ENCODE measurements around the gene KDM4C.
"Not testable (repeated sequence)": the region's sequence is repeated elsewhere in the genome, so short reads cannot be mapped to it uniquely, and the experiment has no call there.

Gene KDM4C

DNA sequence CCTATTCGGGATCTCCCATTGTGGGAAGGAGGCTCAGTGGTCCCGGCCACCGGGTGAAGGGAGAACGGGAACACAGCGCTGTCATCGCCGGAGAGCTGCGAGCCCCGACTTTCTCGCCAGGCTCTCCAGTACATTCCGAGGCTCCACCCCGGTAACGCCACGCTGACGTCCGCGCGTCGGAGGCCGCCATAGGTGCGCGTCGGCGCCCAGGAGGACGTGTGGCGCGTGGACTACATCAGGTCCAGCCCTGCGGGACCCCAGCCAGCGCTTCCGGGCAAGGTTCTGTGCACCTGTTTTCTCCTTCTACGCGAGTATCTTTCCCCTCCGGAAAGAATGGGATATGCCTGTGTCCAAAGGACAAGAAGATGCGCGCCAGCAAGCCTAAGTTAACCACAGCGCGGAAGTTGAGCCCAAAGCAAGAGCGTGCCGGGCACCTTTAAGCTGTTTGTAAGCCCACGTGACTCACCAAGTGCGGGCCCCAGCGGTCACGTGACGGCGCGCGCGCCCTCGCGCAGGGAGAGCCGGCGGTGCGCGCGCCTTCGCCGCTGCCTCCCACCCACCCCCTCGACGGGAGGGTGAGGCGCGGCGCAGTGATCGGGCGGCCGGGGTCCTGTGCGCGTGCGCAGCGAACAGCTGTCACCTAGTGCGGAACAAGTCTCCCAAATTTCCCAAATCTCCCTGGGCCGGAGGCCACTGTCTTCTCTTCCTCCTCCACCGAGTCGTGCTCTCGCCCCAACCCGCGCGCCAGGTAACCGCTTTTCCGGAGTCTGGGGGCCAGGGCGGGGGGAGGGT, at the start of gene KDM4C:
Gene KDM4C, plus strand, starts transcription at position 518 of the 792 bp plus-strand sequence. CDS start 35,016 bp downstream, outside the sequence.
- DNase-seq (ENCODE audit: low read depth): peak; percentile 81

DNA sequence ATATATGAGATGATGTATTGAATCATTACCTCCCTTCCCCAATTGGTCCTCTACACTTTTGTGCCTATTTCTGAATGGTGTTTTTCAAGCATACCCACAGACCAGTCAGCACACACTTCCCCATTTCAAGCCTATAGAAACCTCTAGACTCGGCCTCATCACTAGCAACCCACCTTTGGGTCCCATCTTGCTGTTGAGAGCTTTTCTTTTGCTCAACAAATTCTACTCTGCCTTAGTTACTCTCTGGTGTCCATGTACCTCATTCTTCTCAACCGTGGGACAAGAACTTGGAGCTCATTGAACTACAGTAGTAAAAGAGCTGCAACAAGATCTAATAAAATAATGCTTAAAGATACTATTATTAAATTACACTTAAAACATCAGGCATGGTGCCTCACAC, 49.0 kb upstream of the KDM4C start:
- no peak for DNase-seq (ENCODE audit: low read depth)

DNA sequence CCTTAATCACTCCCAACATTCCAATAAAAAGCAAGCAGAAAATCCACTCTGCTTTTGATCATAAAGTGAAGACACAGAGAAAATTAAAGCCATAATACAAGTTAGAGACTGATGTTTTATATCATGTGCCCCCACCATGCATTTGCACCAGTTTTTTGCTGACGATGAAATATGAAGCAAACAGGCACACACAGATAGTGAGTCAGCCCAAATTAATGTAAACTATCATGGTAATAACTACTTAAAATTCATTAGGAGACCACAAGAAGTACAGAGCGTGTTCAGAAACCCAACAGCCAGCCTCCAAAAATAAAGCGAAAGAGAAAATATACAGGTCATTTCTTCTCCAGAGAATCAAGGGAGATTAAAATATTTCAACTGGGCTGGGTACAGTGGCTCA, 46.4 kb upstream of the KDM4C start:
- no peak for DNase-seq (ENCODE audit: low read depth)

- DNase-seq (ENCODE audit: low read depth): no peak
These were observed 45.7 kb upstream of the KDM4C start for GRCh38 chr9:6712041-6712440.

GRCh38 chr9:6714176-6714575, 43.6 kb upstream of the KDM4C start:
- no peak for DNase-seq (ENCODE audit: low read depth)

DNA sequence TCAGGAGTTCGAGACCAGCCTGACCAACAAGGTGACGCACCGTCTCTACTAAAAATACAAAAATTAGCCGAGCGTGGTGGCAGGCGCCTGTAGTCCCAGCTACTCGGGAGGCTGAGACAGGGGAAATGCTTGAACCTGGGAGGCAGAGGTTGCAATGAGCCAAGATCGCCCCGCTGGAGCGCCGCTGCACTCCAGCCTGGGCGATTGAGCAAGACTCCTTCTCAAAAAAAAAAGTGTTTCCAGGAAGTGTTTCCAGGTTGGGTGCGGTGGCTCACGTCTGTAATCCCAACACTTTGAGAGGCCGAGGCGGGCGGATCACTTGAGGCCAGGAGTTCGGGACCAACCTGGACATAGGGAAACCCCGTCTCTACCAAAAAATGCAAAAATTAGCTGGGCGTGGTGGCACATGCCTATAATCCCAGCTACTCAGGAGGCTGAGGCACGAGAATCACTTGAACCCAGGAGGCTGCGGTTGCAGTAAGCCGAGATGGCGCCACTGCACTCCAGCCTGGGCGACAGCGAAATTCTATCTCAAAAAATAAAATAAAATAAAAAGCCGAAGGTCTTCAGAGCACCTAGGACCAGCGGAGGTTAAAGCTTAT, 42.5 kb upstream of the KDM4C start:
- DNase-seq (ENCODE audit: low read depth): not testable (repeated sequence)

DNA sequence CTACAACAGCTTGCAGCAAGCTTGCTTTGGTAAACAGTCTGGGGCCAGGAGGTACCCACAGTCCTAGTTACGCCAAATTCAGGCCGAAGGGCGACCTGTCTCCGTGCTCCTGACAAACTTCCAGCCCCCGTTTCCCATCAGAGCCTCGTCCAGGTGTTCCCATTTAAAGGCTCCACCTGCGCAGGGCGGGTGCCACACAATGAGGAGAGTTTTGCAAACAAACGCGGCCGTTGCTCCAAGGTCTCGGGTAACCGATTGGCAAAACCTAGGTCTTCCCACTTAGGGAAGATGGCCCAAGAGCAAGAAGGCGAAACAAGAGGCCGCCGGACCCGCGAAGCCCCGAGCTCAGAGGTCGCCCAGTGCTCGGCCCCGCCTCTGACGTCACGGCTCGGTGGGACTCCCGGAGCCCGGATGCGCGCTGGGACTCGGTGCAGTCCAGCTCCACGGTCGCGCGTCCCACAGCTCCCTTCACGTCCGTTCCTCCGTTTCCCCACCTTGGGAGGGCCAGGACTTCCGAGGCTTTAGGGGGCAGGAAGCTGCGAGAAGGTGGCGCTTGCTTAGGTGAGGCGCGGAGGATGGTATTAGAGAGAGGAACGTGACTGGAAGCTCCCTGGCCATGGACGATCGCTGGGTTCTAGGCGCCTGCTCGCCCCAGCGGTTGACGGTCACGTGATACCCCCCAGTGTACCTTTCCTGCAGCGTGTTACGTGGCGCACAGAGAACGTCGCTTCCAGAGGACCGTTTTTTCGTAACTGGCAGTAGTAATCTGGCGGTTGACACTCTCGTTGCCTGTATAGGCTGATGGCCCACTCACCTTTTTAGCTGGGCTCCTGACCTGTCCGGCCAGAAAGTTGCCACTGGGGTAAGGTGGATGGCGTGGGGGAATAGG, 41.8 kb upstream of the KDM4C start:
- peak; percentile 53 for DNase-seq (ENCODE audit: low read depth)

DNA sequence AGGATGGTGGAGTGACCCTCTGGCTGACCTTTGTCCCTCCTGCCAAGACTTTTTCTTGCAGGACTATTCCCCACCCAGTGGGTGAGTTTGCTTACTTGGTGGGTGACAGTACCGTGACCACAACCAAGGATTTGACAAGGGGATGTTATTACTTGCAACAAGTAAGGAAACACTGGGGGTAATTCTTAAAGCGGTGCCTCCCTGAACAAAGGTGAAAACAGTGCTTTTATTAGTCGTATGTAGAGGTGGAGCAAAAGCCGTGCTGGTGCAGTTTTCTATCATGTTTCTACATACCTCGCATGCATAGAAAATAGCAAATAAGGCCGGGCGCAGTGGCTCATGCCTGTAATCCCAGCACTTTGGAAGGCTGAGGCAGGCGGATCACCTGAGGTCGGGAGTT, 41.0 kb upstream of the KDM4C start:
- no peak for DNase-seq (ENCODE audit: low read depth)

GRCh38 chr9:6723881-6724420, 33.8 kb upstream of the KDM4C start:
- DNase-seq (ENCODE audit: low read depth): no peak

DNA sequence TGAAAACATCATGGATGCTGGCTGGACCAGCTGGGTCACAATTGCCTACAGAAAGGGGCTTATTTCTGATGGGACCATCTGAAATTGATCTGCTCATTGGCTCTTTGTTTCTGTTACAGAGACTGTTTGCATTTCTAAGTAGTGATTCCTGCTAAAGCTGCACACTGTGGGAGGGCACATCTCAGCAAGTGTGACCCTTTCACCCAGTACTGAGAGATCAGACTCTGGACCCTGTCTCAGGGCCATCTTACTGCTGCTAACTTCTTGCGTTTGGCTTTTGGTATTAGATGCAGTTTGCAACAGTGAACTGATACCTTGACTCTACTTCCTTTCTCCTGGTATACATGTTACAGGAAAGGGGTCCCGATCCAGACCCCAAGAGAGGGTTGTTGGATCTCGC, 24.5 kb upstream of the KDM4C start:
- no peak for DNase-seq (ENCODE audit: low read depth)

DNA sequence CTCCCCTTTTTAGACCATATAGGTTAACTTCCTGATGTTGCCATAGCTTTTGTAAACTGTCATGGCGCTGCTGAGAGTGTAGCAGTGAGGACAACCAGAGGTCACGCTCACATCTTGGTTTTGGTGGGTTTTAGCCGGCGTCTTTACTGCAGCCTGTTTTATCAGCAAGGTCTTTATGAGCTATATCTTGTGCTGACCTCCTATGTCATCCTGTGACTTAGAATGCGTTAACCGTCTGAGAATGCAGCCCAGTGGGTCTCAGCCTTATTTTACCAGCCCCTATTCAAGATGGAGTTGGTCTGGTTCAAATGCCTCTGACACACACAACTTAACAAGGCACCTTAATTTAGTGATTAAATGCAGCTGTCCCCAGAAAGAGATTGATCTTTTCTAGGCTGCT, 23.9 kb upstream of the KDM4C start:
- DNase-seq (ENCODE audit: low read depth): no peak

- no peak for DNase-seq (ENCODE audit: low read depth)
These were observed 22.4 kb upstream of the KDM4C start for GRCh38 chr9:6735422-6735821.

DNA sequence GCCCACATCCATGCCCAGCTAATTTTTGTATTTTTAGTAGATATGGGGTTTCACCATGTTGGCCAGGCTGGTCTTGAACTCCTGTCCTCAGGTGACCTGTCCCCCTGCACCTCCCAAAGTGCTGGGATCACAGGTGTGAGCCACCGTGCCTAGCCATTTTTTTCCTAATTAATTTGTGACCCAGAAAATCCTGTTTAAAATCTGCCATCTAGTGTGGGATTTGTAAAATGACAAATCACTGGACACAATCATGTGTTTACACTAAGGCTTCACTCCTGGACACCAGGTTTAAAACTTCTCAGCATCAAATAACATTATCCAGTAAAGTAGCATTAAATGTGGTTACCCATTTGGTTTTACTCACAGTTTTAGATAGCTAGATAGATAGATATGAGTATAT, 18.6 kb upstream of the KDM4C start:
- no peak for DNase-seq (ENCODE audit: low read depth)

- not testable (repeated sequence) for DNase-seq (ENCODE audit: low read depth)
These were observed 8.9 kb upstream of the KDM4C start for GRCh38 chr9:6748861-6749260.

GRCh38 chr9:6754861-6755260, 2.9 kb upstream of the KDM4C start:
- not testable (repeated sequence) for DNase-seq (ENCODE audit: low read depth)

DNA sequence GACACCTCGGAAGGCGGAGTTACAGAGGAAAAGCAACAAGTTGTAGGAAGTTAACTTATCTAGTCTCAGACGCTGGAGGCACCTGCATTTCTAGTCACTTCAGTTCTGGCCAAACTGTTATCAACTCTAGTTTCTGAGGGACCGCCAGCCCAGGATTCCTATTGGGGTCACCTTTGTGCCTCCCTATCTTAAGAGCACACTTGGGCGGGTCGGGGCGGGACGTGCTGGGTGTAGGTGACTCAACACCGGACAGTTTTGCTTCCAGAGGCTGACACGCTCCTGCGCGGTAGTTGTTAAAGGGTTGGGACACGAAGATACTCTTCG, 679 bp upstream of the KDM4C start:
- DNase-seq (ENCODE audit: low read depth): peak; percentile 46

DNA sequence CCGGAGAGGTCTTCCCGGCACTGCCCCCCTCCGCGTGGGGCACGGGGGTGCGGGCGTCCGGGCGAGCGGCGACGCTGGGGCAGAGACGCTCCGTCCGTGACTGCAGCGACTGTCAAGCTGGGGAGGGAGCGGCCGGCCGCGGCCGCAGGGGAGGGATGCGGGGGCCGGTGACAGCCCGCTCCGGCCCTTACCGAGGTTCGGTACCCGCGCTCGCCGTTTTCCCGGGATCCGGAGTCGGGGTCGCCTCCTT, 400 bp downstream of the KDM4C start:
- no peak for DNase-seq (ENCODE audit: low read depth)

DNA sequence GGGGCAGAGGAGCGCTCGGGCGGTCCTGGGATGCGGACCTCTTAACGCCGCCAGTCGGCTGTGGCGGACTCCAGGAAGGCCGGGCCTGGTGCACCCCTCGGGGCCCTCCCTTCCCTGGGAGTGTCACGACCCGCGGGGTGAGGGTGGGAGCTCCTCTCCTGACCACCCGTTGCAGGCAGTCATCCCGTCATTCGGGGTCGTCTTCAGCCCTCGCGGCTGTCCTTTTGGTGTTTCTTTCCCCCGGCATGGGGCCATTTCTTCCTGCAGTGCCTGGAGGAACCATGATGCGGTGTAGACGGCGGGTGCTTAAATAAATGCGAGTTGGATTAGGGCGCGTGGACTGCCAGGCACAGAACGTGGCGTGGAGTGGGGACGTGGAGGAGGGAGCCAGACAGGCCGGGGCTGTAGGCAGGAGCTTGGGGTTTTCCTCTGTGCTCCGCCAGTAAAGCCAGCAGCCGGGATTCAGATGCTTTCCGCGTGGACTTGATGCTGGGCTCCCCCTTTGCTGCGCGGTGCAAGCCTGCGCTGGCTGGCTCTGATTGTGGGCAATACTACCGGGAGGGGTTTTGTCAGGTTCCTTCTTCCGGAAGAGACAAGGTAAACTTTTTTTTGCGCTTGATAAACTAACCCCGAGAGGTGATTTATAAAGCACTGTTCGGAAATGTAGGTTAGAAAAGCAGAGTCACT, 868 bp downstream of the KDM4C start:
- peak; percentile 30 for DNase-seq (ENCODE audit: low read depth)

- DNase-seq (ENCODE audit: low read depth): no peak
These were observed 1.6 kb downstream of the KDM4C start for GRCh38 chr9:6759185-6759977.

DNA sequence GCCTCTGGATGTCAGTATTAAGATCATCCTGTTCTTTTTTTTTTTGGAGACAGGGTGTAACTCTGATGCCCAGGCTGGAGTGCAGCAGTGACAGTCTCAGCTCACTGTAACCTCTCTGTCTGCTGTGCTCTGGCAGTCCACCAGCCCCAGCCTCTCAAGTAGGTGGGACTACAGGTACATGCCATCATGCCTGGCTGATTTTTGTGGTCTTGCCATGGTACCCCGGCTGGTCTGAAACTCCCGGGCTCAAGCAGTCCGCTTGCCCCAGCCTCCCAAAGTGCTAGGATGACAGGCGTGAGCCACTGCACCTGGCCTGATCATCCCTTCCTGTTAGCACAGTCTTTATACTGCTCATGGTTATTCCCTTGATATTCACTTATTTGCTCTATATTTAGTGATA, 3.5 kb downstream of the KDM4C start:
- DNase-seq (ENCODE audit: low read depth): no peak

DNA sequence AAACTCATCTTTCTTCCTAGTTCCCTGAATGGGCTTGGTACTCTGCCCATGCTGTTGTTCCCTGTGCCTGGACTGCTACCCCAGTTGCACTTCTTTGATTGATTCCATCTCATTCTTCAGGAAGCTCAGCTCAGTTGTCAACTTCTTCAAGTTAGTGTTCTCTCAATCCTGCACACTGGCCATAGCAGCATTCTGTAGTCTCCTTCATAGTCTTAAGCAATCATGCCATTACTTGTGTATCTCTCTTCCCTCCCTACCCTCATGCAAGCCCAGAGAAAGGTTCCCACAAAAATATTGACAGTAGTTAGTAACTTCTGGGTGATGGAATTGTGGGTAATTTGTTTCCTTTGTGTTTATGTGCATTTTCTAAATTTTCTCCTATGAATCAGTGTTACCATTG, 5.5 kb downstream of the KDM4C start:
- DNase-seq (ENCODE audit: low read depth): no peak

GRCh38 chr9:6764011-6764410, 6.2 kb downstream of the KDM4C start:
- no peak for DNase-seq (ENCODE audit: low read depth)
